Muscle layer of duodenum (tissue), 2 donors: ENCODE measurements around the gene PRKAR2B.

Source experiments
- H3K27ac ChIP-seq: one replicate; pipeline ENCODE4 v1.7.0; 2013; ENCODE audit warnings: mild to moderate bottlenecking, low read length
- H3K27me3 ChIP-seq: one replicate; pipeline ENCODE4 v1.7.0; 2013; ENCODE audit warnings: low read depth, mild to moderate bottlenecking, control low read depth, low read length
- H3K36me3 ChIP-seq, 2 donors: one replicate each; pipeline ENCODE4 v1.7.0; 2013; ENCODE audit warnings: low read length in 2 of 2, control low read depth in 1 of 2, mild to moderate bottlenecking in 1 of 2; ENCODE audit not compliant: insufficient read depth in 2 of 2, control insufficient read depth in 1 of 2
- H3K4me1 ChIP-seq, 2 donors: one replicate each; pipeline ENCODE4 v1.7.0; 2013; ENCODE audit warnings: low read length in 2 of 2, mild to moderate bottlenecking in 2 of 2, control low read depth in 1 of 2, moderate library complexity in 1 of 2; ENCODE audit not compliant: insufficient read depth in 2 of 2, control insufficient read depth in 1 of 2
- H3K4me3 ChIP-seq, 2 donors: one replicate each; pipeline ENCODE4 v1.7.0; 2013; ENCODE audit warnings: low read length in 2 of 2, low read depth in 1 of 2, mild to moderate bottlenecking in 1 of 2
- H3K9me3 ChIP-seq, 2 donors: one replicate each; pipeline ENCODE4 v1.7.0; 2013; ENCODE audit warnings: low read length in 2 of 2, control low read depth in 1 of 2, mild to moderate bottlenecking in 1 of 2; ENCODE audit not compliant: control insufficient read depth in 1 of 2
- donor health status: healthy.

Gene PRKAR2B

DNA sequence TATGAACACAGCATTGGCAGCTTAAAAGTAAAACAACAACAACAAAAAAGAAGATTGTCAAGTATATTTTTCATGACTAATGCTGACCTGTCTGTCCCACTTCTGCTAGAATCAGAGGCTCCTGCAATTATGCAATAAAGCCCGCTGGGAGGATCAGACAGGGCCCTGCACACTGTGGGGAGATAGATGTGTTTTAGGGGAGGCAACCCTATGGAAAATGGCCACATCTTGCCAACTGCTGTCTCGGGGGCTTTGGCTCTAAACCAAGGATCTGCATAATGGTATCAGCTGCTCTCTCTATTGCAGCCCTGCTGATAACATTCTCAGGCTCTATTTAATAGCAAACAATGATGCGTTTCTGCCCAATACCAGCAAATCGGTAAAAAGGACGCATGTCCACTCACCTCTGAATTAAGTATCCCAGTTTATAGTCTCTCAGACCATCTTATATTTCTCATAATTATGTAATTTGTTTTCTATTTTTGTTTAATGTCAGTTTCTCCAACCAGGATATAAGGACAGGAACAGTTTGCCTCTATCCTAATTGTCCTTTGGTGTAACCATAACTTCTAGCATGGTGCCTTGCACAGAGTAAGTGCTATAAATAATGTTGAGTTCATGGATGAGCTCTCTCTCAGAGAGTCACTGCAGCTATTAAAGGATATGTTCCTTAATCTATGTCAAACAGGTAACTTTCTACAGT is 15.3 kb upstream of the PRKAR2B start:
- Histone ChIP-seq H3K36me3 (no peaks in the 10 kb centered on the region), H3K9me3 (no peaks in the 10 kb centered on the region)

DNA sequence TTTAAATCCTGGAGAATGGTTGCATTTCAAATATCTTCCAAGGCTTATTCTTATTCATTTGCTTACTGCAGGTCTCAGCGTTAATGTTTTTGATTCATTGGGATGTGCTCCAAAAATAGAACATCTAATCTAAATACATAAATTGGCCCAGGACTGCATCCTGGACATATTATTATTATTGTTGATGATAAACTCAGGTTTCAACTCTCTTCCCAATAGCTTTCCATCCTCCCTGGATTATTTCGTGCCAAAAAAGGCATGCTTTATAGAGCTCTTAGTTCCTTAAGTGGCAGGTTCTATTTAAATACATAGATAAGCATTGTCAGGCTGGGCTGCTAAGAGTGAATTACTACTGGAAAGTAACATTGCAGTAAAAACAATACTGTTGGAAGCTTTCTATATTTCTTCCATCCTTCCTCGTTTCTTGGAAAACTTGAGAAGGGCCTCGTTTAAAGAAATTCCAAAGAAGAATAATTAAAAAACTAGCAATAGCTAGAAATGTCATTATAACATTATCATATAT is 14.7 kb upstream of the PRKAR2B start:
- Histone ChIP-seq H3K9me3 (no peaks in the 10 kb centered on the region), H3K4me3 (no peak overlapping the region), H3K36me3 (no peaks in the 10 kb centered on the region), H3K27ac (no peak overlapping the region), H3K4me1 (peaks cover 0 to 12% of the 10 kb centered on the region in 2 donors), H3K27me3 (no peaks in the 10 kb centered on the region)

More for the DNA sequence above, 15.3 kb upstream of the PRKAR2B start:
- Histone ChIP-seq H3K27ac (no peak overlapping the region), H3K4me1 (peaks cover 0 to 12% of the 10 kb centered on the region in 2 donors), H3K4me3 (no peak overlapping the region), H3K27me3 (no peaks in the 10 kb centered on the region)

- Histone ChIP-seq H3K4me1 (peaks cover 0 to 7% of the 10 kb centered on the region in 2 donors), H3K9me3 (no peaks in the 10 kb centered on the region), H3K27me3 (no peaks in the 10 kb centered on the region), H3K36me3 (no peaks in the 10 kb centered on the region), H3K27ac (no peak overlapping the region), H3K4me3 (no peak overlapping the region)
Observed at GRCh38 chr7:107032050-107032449, 12.5 kb upstream of the PRKAR2B start.

- H3K9me3 ChIP-seq = no peaks in the 10 kb centered on the region
- no peaks in the 10 kb centered on the region for H3K27me3 ChIP-seq
- H3K4me3 ChIP-seq = no peak overlapping the region
- no peak overlapping the region for H3K27ac ChIP-seq
- peaks cover 0 to 7% of the 10 kb centered on the region in 2 donors for H3K4me1 ChIP-seq
- H3K36me3 ChIP-seq = no peaks in the 10 kb centered on the region
Observed at GRCh38 chr7:107032720-107033438, 11.6 kb upstream of the PRKAR2B start.

DNA sequence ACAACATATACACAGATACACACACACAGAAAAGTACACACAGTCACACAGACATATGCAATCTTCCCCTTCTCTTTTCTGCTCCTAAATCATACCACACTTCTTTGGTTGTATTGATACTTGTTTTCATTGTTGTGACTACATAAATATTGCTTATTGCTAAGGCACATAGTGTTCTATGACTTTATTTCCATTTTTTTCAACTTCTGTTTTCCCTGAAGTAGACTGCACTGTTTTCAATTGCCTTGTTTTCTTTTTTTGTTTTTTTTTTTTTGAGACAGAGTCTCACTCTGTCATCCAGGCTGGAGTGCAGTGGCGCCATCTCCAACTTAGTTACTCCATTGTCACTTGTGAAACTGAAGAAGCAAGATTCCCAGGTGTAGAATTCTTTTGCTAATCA is 10.0 kb upstream of the PRKAR2B start:
- Histone ChIP-seq H3K4me3 (no peak overlapping the region), H3K9me3 (no peaks in the 10 kb centered on the region), H3K36me3 (no peaks in the 10 kb centered on the region), H3K4me1 (peaks cover 0 to 4% of the 10 kb centered on the region in 2 donors), H3K27ac (no peak overlapping the region), H3K27me3 (no peaks in the 10 kb centered on the region)

- Histone ChIP-seq H3K36me3 (no peaks in the 10 kb centered on the region), H3K4me1 (no peaks in the 10 kb centered on the region), H3K27me3 (no peaks in the 10 kb centered on the region)
Observed at GRCh38 chr7:107035446-107035845, 9.1 kb upstream of the PRKAR2B start.

GRCh38 chr7:107036535-107036934 is 8.0 kb upstream of the PRKAR2B start:
- Histone ChIP-seq H3K9me3 (no peaks in the 10 kb centered on the region), H3K4me1 (no peaks in the 10 kb centered on the region), H3K27ac (no peak overlapping the region), H3K4me3 (no peak overlapping the region), H3K27me3 (no peaks in the 10 kb centered on the region), H3K36me3 (no peaks in the 10 kb centered on the region)

More at GRCh38 chr7:107035446-107035845, 9.1 kb upstream of the PRKAR2B start:
- Histone ChIP-seq H3K9me3 (no peaks in the 10 kb centered on the region), H3K4me3 (no peak overlapping the region), H3K27ac (no peak overlapping the region)

DNA sequence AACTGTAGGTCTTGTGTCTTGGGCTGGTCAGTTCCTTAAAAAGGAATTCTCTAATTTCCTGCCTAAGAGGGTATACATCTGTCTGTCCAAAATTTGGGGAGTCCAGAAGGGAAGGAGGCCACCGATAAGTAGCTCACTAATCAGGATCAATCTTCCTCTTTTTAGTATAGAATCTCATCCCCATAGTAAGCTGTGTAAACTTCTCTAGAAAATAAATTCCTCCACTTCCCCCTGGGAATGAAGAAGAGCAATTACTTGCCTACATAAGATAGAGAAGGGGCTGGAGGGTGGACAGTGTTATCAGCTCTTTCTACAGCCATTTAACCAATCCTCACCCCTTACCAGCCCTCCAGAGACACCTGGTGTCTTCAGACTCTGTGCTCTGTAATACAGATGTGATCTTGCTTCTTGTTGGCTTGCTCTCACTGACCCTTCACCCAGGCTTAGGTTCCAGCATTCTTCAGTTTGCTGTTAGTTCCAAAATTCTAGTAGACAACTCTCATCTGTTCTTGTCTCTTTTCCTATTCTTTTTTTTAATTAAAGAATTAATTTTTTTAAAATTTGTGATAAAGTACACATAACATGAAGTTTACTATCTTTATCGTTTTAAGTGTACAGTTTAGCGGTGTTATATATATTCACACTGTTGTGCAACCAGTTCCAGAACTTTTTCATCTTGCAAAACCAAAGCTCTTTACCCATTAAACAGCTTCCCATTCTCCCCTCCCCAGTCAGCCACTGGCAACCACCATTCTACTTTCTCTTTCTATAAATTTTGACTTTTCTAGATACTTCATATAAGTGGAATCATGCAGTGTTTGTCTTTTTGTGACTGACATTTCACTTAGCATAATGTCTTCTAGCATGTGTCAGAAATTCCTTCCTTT is 6.5 kb upstream of the PRKAR2B start:
- no peaks in the 10 kb centered on the region for H3K36me3 ChIP-seq

GRCh38 chr7:107039199-107039900 is 5.2 kb upstream of the PRKAR2B start:
- H3K27ac ChIP-seq = no peak overlapping the region

More for the DNA sequence above, 6.5 kb upstream of the PRKAR2B start:
- H3K9me3 ChIP-seq = no peaks in the 10 kb centered on the region
- no peaks in the 10 kb centered on the region for H3K27me3 ChIP-seq
- H3K27ac ChIP-seq = no peak overlapping the region
- H3K4me3 ChIP-seq = no peak overlapping the region
- no peaks in the 10 kb centered on the region for H3K4me1 ChIP-seq

GRCh38 chr7:107041097-107041496 is 3.4 kb upstream of the PRKAR2B start:
- H3K36me3 ChIP-seq = no peaks in the 10 kb centered on the region
- no peak overlapping the region for H3K27ac ChIP-seq
- no peaks in the 10 kb centered on the region for H3K9me3 ChIP-seq
- H3K4me1 ChIP-seq = peaks cover 3 to 5% of the 10 kb centered on the region in 2 donors
- no peak overlapping the region for H3K4me3 ChIP-seq
- H3K27me3 ChIP-seq = peaks cover 4% of the 10 kb centered on the region

More at GRCh38 chr7:107039199-107039900, 5.2 kb upstream of the PRKAR2B start:
- H3K9me3 ChIP-seq = no peaks in the 10 kb centered on the region
- no peaks in the 10 kb centered on the region for H3K27me3 ChIP-seq
- H3K36me3 ChIP-seq = no peaks in the 10 kb centered on the region
- H3K4me3 ChIP-seq = no peak overlapping the region
- H3K4me1 ChIP-seq = no peaks in the 10 kb centered on the region
